WTC11 (cell line): ENCODE results near the gene PDZRN3. TPM values are rescaled to one million over a fixed set of nuclear protein-coding genes. Genes with fewer than 3 reads are reported as not detected.

Experiments
- ATAC-seq: fragments of 200-7000 bp; cut with Tn5 transposase; 2 replicates; pipeline ENCODE4 v1.10.0; 2021; ENCODE audit warnings: mild to moderate bottlenecking, moderate library complexity
- CTCF ChIA-PET: fragments of 300-600 bp; sonication (Branson Sonifier 250); formaldehyde crosslinking; loops from one replicate; lab custom pipeline; 2021; ENCODE audit warnings: antibody characterized with exemption; lab: Charles Lee
- POLR2A ChIA-PET: fragments of 350-600 bp; sonication (Branson Sonifier 250); formaldehyde crosslinking; loops from one replicate; lab custom pipeline; 2021; ENCODE audit warnings: antibody characterized with exemption; lab: Charles Lee
- DNase-seq: peaks from one replicate; pipeline ENCODE4 v3.0.0; 2021; ENCODE audit warnings: low spot score
- H3K27ac Mint-ChIP-seq: 2 replicates; pipeline ENCODE4 v1.8.0; 2021; ENCODE audit warnings: mixed read lengths
- H3K27me3 Mint-ChIP-seq: 2 replicates; pipeline ENCODE4 v1.8.0; 2021; ENCODE audit warnings: low read depth, mild to moderate bottlenecking, moderate library complexity, mixed read lengths
- H3K36me3 Mint-ChIP-seq: 2 replicates; pipeline ENCODE4 v1.8.0; 2021; ENCODE audit warnings: mixed read lengths
- H3K4me1 Mint-ChIP-seq: 2 replicates; pipeline ENCODE4 v1.8.0; 2022; ENCODE audit warnings: mixed read lengths
- H3K4me3 Mint-ChIP-seq: 2 replicates; pipeline ENCODE4 v1.8.0; 2021; ENCODE audit warnings: mild to moderate bottlenecking, moderate library complexity, mixed read lengths
- H3K9me3 Mint-ChIP-seq: 2 replicates; pipeline ENCODE4 v1.8.0; 2021; ENCODE audit warnings: mixed read lengths
- ARID4B ChIP-seq: sonication (generic); formaldehyde crosslinking; IDR thresholded peaks from 2 replicates; pipeline ENCODE4 v1.8.0; 2023; ENCODE audit warnings: missing genetic modification reagents, mild to moderate bottlenecking, borderline replicate concordance
- ATF3 ChIP-seq: sonication (generic); formaldehyde crosslinking; conservative IDR thresholded peaks from 2 replicates; pipeline ENCODE4 v1.8.1; 2022; ENCODE audit warnings: mild to moderate bottlenecking, missing genetic modification reagents
- FOXK1 ChIP-seq: sonication (generic); formaldehyde crosslinking; IDR thresholded peaks from 2 replicates; pipeline ENCODE4 v1.8.0; 2022; ENCODE audit warnings: mild to moderate bottlenecking, moderate library complexity, missing genetic modification reagents
- GTF2I ChIP-seq: fragments of 250-450 bp; sonication (Bioruptor Pico); conservative IDR thresholded peaks from 2 replicates; pipeline ENCODE4 v1.4.0; 2021; ENCODE audit warnings: mild to moderate bottlenecking
- MAX ChIP-seq: sonication (generic); formaldehyde crosslinking; IDR thresholded peaks from 2 replicates; pipeline ENCODE4 v1.8.0; 2022; ENCODE audit warnings: mild to moderate bottlenecking, missing genetic modification reagents
- NFYB ChIP-seq: sonication (generic); formaldehyde crosslinking; conservative IDR thresholded peaks from 2 replicates; pipeline ENCODE4 v1.8.0; 2022; ENCODE audit warnings: low read depth, missing genetic modification reagents
- TCF7 ChIP-seq: sonication (generic); formaldehyde crosslinking; IDR thresholded peaks from 2 replicates; pipeline ENCODE4 v1.8.0; 2022; ENCODE audit warnings: mild to moderate bottlenecking, low read depth, missing genetic modification reagents, moderate library complexity
- TP53 ChIP-seq: sonication (generic); formaldehyde crosslinking; IDR thresholded peaks from 2 replicates; pipeline ENCODE4 v1.8.1; 2023; ENCODE audit warnings: mild to moderate bottlenecking, missing genetic modification reagents
- ZNF317 ChIP-seq: sonication (generic); formaldehyde crosslinking; IDR thresholded peaks from 2 replicates; pipeline ENCODE4 v1.8.1; 2023; ENCODE audit warnings: low read depth, mild to moderate bottlenecking, moderate library complexity, missing genetic modification reagents, borderline replicate concordance
- ZNF416 ChIP-seq: fragments of 250-450 bp; sonication (Bioruptor Pico); IDR thresholded peaks from 2 replicates; pipeline ENCODE4 v1.9.0; 2021; ENCODE audit warnings: mild to moderate bottlenecking, inconsistent platforms
- ZNF423 ChIP-seq: fragments of 250-450 bp; sonication (Bioruptor Pico); IDR thresholded peaks from 2 replicates; pipeline ENCODE4 v2.1.2; 2022; ENCODE audit warnings: mild to moderate bottlenecking, moderate library complexity
- ZNF532 ChIP-seq: fragments of 250-450 bp; sonication (Bioruptor Pico); IDR thresholded peaks from 2 replicates; pipeline ENCODE4 v1.9.0; 2021; ENCODE audit warnings: mild to moderate bottlenecking, borderline replicate concordance
- total RNA-seq: library from RNA; stranded (reverse); gene quantifications from 3 replicates; pipeline ENCODE4 v1.2.3, GENCODE V29; 2021
- TF ChIP-seq, protein P1 (sequence below): sonication (generic); formaldehyde crosslinking; IDR thresholded peaks from 2 replicates; pipeline ENCODE4 v1.8.1; 2023; ENCODE audit warnings: mild to moderate bottlenecking, missing genetic modification reagents

The PDZRN3 gene
- total RNA-seq, 1 experiment from 2014 or later, result 9.5 TPM

DNA sequence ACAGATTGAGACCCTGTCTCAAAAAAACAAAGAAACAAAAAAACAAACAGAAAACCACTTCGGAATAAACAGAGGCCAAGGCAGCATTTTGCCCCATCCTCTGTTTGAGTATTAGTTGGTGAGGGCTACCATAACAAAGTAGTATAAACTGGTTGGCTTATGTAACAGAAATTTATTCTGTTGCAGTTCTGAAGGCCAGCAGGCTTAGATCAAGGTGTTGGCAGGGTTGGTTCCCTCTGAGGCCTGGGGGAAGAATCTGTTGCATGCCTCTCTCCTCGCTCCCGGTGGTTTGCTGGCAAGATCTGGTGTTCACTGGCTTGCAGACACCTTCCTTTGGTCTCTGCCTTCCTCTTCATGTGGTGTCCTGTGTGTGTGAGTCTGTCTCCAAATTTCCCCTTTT lies 261.6 kb downstream of the PDZRN3 start:
- H3K27ac Mint-ChIP-seq, result no peak overlapping the region
- H3K27me3 Mint-ChIP-seq, result no peaks in the 10 kb centered on the region
- DNase-seq (no peak), ATAC-seq (no peak)
- H3K36me3 Mint-ChIP-seq, result no peaks in the 10 kb centered on the region
- H3K4me1 Mint-ChIP-seq, result no peaks in the 10 kb centered on the region
- ChIA-PET POLR2A (no interaction called here), CTCF (no interaction called here)
- peaks cover 18% of the 10 kb centered on the region for H3K9me3 Mint-ChIP-seq
- TF ChIP-seq ATF3 (CRISPR knock-in tag) (no peak), ZNF532 (CRISPR knock-in tag) (no peak), TCF7 (no peak), ZNF416 (CRISPR knock-in tag) (no peak), ARID4B (CRISPR knock-in tag) (no peak), ZNF317 (no peak)
- TF ChIP-seq, all 79 proteins: peak for 0
- no peak overlapping the region for H3K4me3 Mint-ChIP-seq

DNA sequence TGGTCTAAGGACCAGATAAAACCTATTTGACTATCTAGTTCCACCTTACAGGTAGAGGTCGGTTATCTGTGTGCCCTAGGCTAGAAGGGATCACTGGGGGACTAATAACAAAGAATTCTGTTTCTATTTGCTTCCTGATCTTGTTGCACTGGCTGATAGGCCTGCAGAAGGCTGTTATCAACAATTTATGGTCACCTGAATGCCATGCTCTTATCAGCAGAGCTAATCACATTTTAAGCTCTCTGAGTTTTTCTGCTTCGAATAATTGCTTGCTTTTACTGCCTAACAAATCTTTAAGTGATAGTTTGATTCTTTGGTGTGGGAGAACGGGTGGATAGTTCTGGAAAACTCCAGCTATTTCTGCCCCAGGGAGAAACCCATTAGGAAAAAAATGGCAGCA lies 263.1 kb downstream of the PDZRN3 start:
- no peak for DNase-seq
- POLR2A ChIA-PET, result no interaction called here
- no peak for TF ChIP-seq NFYB
- no peak for TF ChIP-seq GTF2I
- TF ChIP-seq TP53 (CRISPR knock-in tag), result no peak
- TF ChIP-seq MAX (CRISPR knock-in tag), result no peak
- TF ChIP-seq, protein P1, sequence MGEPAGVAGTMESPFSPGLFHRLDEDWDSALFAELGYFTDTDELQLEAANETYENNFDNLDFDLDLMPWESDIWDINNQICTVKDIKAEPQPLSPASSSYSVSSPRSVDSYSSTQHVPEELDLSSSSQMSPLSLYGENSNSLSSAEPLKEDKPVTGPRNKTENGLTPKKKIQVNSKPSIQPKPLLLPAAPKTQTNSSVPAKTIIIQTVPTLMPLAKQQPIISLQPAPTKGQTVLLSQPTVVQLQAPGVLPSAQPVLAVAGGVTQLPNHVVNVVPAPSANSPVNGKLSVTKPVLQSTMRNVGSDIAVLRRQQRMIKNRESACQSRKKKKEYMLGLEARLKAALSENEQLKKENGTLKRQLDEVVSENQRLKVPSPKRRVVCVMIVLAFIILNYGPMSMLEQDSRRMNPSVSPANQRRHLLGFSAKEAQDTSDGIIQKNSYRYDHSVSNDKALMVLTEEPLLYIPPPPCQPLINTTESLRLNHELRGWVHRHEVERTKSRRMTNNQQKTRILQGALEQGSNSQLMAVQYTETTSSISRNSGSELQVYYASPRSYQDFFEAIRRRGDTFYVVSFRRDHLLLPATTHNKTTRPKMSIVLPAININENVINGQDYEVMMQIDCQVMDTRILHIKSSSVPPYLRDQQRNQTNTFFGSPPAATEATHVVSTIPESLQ, result no peak
- TF ChIP-seq FOXK1, result no peak
- no peak for TF ChIP-seq ZNF423 (CRISPR knock-in tag)
- CTCF ChIA-PET, result no interaction called here
- peaks cover 21% of the 10 kb centered on the region for H3K9me3 Mint-ChIP-seq
- H3K27me3 Mint-ChIP-seq, result no peaks in the 10 kb centered on the region
- no peak overlapping the region for H3K27ac Mint-ChIP-seq
- ATAC-seq, result no peak
- no peak overlapping the region for H3K4me3 Mint-ChIP-seq
- H3K36me3 Mint-ChIP-seq, result no peaks in the 10 kb centered on the region
- H3K4me1 Mint-ChIP-seq, result no peaks in the 10 kb centered on the region
